GM18517 (cell line): Measurements from ENCODE around the gene ZCCHC8.

Experiments used
- ATAC-seq: cut with Tn5 transposase; IDR thresholded peaks from one replicate; pipeline ENCODE4 v1.9.1; 2021; ENCODE audit warnings: mild to moderate bottlenecking, moderate library complexity; ENCODE audit not compliant: unreplicated experiment

ZCCHC8 gene

DNA sequence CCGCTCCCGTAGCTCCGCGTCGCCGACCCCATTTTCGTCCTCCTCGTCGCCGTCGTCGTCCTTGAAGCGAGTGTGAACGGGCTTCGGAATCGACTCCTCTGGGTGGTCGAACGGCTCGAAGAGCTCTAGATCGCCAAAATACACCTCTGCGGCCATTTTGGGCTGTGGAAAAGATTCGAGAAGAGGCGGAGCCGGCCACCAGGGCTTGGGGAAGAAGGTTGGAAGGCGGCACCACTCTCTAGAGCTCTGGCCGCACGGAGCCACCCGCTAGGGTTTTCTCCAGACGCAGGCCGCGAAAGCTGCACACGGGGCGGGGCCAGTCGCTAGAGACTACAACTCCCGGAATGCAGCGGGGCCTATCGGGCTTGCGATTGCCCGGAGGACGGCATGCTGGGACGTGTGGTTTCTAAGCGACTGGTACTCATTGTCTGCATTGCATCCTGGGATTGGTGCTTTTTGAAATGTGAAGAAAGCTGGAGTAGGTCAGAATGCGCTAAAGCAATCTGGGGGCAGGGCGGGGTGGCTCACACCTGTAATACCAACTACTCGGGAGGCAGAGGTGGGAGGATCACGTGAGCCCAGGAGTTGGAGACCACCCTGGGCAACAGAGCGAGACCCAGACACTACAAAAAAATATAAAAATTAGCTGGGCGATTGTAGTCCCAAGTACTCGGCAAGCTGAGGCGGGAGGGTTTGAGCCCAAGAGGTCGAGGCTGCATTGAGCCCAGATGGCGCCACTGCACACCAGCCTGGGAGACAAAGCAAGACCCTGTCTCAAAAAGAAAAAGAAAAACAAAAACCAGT lies at the start of gene ZCCHC8:
ZCCHC8 (minus strand) TSS at position 248 of the 804 bp plus-strand sequence; CDS start at position 156, 92 bp downstream.
- ATAC-seq = peak; percentile 81

DNA sequence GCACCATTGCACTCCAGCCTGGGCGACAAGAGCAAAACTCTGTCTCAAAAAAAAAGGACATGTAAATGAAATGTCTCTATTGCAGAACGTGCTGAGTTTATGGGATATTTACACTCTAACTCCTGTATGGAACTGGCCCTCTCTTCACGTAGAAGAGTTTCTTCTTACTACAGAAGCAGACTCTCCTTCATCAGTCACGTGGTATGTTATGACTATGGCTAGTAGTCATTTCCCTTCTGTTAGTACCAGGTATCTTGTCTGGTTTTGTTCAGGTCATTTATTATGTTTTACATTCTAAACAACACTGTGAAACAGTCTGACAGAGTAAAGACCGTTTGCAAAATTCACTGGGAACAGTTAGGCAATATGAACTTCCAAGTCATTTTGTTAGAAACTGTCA lies 46.6 kb upstream of the ZCCHC8 start:
- no peak for ATAC-seq

DNA sequence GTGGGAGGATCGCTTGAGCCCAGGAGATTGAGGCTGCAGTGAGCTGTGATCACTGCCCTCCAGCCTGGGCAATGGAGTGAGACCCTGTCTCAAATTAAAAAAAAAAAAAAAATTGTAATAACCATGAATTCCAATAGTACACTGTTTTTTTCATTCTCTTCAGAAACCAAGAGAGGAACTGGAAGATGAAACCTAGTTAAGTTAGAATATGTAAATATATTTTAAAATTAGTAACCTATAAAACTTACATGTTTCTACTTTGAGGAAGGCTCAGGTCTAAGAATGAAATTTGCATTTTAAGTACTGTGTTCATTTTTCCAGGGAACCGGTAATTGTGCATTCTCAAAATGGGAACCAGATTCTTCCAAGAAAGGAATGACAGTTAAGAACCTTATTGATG lies 45.1 kb upstream of the ZCCHC8 start:
- peak; percentile 70 for ATAC-seq

DNA sequence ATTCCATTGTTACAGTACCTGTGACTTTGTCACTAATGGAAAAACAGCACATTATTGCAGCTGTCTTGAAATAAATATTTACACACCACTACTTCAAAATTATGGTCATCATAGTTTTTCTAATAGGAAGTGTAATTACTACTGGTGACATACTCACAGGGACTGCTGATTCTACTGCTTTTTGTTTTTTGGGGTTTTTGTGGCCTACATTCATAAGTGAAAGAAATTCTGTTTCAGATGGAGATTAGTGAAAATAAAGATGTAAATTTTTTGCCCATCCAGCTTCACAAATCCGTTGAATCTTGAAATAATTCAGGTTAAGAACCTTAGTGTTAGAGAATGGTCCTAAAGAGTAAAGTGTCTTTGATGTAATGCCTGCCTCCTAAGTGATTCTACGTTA lies 43.8 kb upstream of the ZCCHC8 start:
- no peak for ATAC-seq

DNA sequence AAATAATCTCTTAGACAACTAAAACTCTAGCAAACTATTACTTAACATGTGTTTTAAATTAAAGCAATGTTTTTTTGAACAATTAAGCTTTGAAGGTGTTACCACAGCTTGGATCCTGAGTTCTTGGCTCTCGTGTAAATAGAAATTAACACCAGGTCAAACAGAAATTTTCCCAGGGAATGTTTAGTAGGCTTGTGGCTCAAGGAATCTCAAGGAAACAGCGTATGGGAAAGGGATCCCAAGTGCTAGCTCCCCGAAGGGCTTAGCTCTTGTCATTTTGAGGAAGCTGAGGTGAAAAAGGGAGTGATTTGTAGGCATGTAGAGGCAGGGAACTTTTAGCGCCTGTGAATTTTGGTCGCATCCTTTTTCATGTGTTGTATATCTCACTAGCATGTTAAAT lies 37.8 kb upstream of the ZCCHC8 start:
- ATAC-seq = no peak

DNA sequence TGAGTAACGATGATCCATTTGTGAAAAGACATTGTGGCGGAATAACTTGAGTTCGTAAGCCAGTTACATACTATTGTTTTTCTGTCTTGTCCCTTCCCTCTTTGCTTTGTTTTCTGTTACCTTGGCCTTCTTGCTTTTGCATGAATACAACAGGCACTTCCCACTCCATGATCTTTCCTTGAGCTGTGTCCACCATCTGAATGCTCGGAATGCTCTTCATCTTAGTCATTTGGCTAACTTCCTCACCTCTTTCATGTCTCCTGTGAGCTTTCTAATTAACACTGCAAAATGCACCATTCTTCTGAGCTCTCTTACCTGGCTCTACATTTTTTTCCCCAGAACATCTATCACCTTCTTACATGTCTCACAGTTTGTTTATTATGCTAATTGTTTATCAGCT lies 36.3 kb upstream of the ZCCHC8 start:
- no peak for ATAC-seq

DNA sequence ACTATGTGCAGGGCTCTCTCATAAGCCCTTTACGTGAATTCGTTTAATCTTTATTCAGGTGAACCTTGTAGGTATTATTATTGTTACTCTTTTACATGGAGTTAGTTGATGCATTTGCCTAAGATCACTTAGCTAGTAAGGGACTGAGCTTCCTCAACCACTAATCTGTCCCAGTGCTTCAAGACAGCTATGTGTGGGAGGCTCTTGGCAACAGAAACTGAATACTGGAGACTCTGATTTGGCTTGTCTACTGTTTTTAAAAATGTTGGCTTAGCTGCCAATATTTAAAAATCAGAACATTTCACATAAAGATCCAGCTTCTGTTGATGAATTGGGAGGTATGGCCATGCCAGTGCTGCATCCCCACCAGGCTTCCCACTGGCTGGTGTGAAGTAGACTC lies 33.1 kb upstream of the ZCCHC8 start:
- no peak for ATAC-seq

DNA sequence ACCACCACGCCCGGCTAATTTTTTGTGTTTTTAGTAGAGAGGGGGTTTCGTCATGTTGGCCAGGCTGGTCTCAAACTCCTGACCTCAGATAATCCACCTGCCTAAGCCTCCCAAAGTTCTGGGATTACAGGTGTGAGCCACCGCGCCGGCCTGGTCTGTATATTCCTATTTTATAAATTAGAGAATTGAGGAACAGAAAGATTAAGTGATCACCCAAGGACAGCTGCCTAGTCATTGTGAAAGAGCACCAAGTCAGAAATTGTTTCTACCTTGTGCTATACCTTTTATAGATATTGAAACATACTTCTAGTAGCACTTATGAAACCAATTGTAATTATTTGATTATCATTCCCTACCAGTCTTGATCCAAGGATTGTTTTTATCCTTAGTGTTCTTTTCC lies 28.3 kb upstream of the ZCCHC8 start:
- ATAC-seq = no peak

DNA sequence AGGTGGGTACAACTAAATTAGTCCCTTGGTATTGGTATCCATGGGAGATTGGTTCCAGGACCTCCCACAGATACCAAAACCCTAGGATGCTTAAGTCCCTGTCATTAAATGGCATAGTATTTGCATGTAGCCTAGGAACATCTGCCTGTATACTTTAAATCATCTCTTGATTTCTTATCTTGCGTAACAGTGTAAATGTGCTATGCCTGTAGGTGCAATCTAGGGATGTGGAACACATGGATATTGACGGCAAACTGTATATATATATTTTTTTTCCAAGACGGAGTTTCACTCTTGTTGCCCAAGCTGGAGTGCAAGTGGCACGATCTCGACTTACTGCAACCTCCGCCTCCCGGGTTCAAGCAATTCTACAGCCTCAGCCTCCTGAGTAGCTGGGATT lies 27.9 kb upstream of the ZCCHC8 start:
- ATAC-seq = no peak

DNA sequence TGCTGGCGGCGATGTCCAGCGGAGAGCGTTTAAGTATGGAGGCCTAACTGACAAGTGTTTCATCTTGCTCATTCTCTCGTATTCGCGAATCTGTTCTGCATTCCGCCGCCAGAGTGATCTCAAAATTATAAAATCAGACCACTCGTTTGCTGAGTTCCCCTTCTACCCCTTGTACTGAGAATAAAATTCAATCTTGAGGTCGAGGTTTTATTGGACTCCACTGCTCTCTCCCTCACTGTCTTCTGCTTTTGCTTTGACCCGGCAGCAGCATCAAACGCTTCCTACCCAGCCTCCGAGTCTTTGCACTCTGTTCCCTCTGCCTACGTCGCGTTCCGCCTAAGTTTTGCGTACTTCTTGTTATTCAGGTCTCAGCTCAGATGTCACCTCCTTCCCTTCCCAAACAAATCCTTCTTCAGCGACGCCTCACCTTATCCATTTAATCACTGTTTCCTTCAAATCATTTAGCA lies 26.8 kb upstream of the ZCCHC8 start:
- ATAC-seq = no peak

DNA sequence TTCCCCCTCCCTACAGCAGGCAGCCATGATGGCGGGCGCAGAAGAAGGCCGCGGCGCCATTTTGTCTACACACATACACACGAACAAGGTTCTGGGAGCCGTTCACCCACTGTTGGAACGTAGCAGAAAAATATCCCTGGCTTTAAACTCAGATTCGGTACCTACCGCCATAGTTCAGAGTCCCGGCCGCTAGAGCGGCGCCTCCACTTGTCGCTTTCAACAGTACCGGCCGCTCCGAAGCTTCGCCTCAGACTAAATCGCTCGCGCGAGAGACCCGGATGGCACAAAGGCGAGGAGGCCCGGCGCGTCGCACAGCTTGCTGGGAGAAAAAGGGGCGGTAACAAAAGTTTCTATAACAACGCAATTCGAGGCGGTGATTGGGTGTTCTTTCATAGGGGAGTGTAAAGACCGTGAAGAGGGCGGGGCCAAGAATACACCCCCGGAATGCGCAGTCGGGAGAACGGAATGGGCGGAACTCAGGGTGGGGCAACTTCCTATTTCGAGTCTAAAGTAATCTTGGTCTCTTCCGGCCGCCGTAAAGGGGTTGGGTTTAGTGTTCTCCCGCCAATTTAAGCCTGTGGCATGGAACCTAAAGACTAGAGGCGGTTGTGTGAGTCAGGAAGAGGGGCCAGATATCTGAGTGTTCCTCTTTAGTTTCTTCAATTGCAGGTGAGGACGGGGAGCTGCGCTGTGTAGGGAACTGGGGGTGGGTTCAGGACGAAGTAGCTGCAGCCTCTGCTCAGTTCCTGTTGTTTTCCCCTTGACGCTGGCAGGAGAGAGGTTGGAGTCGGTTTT lies 26.1 kb upstream of the ZCCHC8 start, which contains the start of the genes KNTC1 and RSRC2:
KNTC1 (plus strand) TSS at position 567 of the 795 bp plus-strand sequence. CDS start 2,815 bp downstream, outside the sequence.
RSRC2 (minus strand) TSS at position 254 of the 795 bp plus-strand sequence; CDS start at position 171, 83 bp downstream.
- peak; percentile 90 for ATAC-seq

DNA sequence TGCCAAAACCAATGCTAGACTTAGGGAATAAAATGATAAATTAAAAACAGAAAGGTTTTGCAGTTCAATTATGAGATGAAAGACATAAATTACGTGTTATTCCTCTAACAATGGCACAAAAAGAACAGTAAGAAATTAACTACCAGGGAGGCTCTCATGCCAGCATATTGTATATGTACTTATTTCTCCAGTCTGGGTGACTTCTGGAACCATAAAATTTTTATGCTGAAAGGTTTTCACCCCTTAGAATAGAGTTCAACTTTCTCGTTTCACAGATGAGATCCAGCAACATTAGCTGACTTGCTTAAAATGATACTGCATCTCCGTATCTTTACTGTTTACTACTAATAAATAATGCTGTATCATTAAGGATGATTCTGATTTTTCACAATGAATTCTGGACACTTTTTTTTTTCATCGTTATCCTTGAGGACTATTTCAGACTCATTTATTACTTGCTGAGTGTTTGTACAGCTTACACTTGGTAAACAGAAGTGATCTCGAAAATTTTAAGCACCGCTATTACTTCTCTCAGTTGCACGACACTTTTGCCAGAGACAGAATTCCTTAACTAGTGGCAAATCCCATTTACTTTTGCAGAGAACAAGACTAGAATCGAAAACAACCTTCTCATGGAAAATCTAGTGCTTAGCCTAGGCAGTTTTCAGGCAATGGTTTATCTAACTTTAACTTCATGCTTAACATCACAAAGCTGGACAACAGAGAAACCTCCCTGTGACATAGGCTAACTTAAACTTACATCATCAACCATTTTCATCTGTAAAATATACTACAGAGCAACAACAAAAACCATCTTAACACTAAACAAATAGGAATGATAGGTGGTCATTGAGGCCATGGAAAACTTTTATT lies 23.4 kb upstream of the ZCCHC8 start:
- no peak for ATAC-seq

DNA sequence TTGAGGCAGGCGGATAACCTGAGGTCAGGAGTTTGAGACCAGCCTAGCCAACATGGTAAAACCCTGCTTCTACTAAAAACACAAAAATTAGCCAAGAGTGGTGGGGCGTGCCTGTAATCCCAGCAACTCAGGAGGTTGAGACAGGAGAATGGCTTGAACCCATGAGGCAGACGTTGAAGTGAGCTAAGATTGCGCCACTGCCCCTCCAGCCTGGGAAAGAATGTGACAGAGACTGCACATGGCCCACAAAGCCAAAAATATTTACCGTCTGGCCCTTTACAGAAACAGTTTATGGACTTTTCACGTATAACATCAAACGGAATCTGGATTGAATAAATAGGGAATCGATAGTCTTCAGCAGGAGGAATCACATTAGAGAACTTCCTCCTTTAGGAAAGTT lies 22.5 kb upstream of the ZCCHC8 start:
- ATAC-seq = no peak

DNA sequence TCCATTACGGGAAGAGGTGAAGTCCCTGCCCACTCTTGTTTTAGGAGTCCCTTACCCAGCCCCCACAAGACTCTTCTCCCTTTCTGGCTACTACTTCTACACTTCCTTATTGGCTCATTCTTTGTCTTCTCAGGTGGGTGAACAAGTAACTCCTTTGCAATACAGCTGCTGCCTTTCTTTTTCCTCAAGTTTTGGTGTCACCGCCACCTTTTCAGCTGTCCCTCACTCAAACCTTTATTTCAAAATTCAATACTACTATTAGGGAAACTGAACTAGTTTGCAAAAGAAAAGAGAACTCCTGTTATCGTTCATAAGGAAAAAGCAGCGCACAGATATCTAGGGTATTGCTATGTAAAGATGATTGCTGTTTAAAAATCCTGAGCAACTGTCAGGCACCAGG lies 19.9 kb upstream of the ZCCHC8 start:
- ATAC-seq = no peak

DNA sequence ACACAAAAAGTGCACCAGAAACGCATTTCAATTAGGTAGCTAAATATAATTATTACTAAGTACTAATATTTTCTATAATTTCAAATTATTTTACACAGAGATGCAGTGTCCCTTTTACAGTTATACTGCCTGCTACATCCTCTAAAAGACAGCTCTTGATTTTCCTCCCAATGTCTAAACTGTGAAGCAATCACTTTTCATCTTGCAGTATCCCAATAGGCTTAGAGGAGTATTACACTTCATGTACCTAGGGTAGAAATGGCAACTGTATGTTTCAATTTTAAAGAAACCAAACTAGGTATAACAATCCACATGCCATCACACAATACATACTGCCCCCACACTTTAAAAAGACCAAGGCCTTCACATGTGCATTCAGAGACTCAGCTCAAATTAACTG lies 18.7 kb upstream of the ZCCHC8 start:
- ATAC-seq = no peak

DNA sequence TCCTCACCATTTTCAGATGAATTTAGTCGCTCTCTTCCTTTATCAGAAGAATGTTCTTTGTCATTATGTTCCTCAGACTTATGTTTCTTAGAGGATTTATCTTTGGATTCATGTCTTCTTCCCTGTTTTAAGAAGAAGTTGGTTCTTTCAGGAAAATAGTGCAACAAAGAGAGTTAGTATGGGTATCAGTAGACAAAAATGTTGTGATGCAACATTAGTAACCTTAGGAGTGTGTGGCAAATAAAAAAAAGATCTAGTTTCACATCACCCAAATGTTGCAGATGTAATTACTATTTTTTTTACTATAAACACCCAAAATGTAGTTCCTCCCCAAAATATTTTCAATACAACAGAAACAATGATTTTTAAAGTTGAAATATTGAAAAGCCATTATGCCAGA lies 18.2 kb upstream of the ZCCHC8 start:
- ATAC-seq = no peak

DNA sequence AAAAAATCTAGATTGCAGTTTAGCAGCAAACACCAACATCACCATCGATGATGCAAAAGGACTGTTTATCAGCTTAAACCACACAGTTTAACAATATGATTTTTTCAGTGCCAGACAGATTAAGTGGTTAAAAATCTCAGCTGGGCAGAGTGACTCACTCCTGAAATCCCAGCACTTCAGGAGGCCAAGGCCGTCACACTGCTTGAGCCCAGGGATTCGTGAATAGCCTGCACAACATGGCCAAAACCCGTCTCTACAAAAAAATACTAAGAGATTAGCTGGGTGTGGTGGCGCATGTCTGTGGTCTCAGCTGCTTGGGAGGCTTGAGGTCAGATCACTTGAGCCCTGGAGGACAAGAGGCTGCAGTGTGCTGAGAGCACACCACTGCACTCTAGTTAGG lies 17.1 kb upstream of the ZCCHC8 start:
- no peak for ATAC-seq

DNA sequence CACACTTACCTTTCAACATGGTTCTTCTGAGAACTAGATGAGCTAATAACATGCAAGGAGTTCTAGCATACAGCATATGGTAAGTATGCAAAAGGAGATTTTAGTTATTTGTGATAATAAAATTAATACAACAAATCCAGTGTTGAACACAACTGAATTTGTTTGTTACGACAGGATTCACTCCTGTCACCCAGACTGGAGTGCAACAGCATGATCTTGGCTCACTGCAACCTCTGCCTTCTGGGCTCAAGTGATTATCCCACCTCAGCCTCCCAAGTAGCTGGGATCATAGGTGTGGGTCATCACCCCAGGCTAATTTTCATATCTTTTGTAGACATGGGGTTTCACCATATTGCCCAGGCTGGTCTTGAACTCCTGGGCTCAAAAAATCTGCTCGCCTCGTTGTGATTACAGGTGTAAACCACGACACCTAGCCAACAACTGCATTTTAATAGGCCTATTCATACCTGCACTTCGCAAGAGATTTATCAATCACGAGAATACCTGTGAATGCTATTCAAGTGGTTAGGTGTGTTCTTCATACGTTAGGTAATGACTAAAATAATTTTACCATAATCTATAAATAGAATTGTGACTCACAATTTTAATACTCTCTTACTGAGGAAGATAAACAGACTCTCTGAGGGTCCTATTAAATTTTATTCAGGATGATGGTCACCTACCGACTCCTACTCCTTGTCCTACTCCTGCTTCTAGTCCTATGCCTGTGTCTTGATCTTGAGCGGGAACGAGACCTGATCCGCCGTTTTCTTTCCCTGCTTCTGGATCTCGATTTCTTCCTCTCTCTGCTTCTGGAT lies 16.0 kb upstream of the ZCCHC8 start:
- no peak for ATAC-seq

DNA sequence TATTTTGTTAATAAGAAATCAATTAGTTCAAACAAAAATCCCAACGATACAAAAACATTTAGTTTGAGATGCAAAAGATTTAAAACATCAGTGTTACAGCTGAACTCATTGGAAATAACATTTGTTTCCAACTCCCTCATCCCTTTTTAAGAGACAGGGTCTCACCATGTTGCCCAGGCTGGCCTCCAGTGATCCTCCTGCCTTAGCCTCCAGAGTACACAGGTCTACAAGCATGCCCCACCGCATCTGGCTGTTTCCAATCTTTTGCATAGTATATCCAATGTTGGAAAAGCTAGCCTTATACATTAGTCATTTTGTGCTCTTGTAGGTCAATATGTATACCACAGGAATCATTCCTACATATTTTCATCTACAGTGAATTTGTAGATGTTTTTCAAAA lies 14.5 kb upstream of the ZCCHC8 start:
- no peak for ATAC-seq

DNA sequence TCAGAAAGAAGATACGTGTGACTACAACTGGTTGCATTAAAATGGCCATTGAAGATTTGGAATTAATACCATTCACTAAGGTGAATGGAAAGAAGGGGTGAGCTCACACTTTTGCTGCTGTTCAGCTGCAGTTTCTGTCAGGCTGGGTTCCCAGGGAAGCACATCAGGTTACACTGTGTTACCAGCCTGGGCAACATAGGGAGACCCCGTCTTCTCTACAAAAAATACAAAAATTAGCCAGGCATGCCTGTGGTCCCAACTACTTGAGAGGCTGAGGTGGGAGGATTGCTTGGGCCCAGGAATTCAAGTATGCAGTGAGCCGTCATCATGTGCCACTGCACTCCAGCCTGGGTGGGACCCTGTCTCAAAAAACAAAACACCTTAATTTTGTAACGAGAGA lies 12.9 kb upstream of the ZCCHC8 start:
- no peak for ATAC-seq
